ENCODE data around the gene SLC22A13.
"Not testable (repeated sequence)": the region's sequence is repeated elsewhere in the genome, so short reads cannot be mapped to it uniquely, and the experiment has no call there.

The SLC22A13 gene

DNA sequence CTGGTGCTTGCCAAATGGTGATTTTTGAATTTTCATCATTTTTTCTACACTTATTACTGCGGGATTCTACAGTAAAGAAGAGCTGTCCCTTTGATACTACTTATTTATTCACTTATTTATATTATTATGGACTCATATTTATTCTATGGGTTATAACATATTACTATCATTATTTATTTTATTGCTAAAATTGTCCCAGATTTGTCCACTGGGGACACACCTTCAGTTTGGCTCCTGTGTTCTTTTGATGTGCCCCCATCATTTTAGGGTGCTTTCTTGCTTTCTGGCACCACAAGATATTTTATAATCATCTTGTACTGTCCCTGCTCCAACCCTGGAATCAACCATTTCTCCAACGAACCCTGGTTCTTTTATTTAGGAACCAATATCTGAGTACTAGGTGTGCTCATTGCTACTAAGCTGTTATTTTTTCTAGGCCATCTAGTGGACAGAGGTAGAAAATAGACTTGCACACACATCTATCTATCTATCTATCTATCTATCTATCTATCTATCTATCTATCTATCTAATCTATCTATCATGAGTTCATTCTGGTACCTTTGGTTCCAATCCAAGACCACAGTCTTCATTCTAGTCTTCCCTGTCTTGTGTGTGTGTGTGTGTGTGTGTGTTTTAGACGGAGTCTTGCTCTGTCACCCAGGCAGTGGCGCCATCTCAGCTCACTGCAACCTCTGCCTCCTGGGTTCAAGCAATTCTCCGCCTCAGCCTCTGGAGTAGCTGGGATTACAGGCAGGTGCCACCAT lies 32.5 kb downstream of the SLC22A13 start:
- no peak for DNase-seq (ENCODE audit: low read depth, low spot score)

GRCh38 chr3:38306941-38307340 lies 41.3 kb downstream of the SLC22A13 start:
- DNase-seq (ENCODE audit: low read depth, low spot score), result no peak

DNA sequence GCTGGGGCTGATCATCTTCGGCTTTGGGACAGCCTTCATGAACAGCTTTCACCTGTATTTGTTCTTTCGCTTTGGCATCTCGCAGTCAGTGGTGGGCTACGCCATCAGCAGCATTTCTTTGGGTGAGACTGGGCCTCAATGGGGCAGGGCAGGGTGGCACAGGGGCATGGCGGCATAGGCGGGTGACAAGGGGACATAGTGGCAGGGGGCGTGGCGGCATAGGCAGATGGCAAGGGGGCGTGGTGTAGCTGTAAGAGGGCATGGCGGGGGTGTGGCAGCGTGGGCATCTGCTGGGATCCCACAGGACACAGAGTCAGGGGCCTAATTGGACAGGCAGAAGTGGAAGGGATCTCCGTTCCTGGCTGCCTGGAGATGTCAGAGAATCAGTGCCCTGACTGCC lies 42.0 kb downstream of the SLC22A13 start:
- DNase-seq (ENCODE audit: low read depth, low spot score), result no peak

DNA sequence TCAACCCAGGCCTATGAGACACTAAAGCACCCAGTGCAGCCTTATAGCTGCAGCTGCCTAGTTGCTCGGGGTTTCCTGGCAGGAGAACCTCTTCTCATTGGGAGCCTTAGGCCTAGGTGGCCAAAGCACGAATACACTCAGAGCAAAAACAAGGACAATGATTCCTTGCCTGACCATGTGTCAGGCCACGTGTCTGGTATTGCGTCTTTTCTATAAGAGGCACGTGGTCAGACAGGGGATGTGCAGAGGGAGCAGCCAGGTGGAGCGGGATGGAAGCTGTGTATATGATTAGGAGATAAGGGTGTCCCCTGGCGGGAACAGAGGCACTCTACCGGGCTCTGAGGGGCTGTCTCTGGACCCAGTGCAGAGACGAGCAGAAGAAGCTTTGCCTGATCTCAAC lies 42.8 kb downstream of the SLC22A13 start:
- DNase-seq (ENCODE audit: low read depth, low spot score), result no peak

- no peak for DNase-seq (ENCODE audit: low read depth, low spot score)
Observed at GRCh38 chr3:38311476-38311875, 45.9 kb downstream of the SLC22A13 start.

- DNase-seq (ENCODE audit: low read depth, low spot score), result no peak
Observed at GRCh38 chr3:38311941-38312340, 46.3 kb downstream of the SLC22A13 start.

- no peak for DNase-seq (ENCODE audit: low read depth, low spot score)
Observed at GRCh38 chr3:38312356-38312755, 46.7 kb downstream of the SLC22A13 start.

GRCh38 chr3:38313263-38313662 lies 47.7 kb downstream of the SLC22A13 start:
- DNase-seq (ENCODE audit: low read depth, low spot score), result no peak

DNA sequence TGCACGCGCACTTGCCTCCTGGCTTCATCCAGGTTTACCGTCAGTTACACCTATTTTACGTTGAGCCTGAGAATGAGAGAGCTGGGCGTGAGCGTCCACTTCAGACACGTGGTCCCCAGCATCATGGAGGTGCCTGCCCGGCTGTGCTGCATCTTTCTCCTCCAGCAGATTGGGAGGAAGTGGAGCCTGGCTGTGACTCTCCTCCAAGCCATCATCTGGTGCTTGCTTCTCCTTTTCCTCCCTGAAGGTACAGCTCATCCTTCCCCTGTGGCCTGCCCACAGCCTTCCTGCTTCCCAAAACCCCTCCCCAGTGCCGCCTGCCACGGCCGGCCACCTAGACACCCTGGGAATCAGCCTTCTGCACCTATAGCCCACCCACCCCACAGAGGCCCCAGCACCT lies 48.1 kb downstream of the SLC22A13 start:
- no peak for DNase-seq (ENCODE audit: low read depth, low spot score)

- DNase-seq (ENCODE audit: low read depth, low spot score), result no peak
Observed at GRCh38 chr3:38314112-38314763, 48.6 kb downstream of the SLC22A13 start.

DNA sequence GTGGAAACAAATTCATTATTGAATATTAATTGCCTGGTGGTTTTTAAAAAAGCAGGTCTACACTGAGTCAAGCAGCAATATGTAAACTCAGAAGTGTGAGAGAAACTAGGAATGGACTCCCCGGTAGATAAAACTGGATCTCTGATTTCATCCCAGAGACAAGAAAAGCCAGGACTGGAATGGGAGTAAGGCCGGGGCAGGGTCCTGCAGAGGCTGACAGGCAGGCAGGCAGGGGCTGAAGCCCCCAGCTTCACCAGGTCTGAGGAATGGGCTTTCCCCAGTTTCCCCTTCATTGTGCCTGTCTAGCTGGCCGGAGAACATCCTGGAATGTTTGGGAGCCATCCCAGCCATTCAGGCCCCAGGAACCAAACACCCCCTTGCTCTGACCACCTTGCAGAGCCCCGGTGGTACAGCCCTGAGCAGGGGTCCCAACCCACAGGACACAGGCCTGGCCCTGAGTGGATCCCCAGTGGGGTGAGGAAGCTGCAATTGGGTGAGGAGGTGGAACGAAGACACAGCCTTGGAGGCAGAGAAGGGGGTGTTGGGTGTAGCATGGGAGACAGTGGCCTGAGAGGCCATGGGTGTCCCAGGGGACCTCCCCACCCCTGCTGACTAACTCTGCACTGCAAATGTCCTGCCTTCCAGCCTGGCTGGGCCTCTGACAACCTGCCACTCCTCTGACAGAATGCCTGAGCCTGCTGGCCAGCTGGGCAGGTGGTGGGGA lies 49.3 kb downstream of the SLC22A13 start:
- no peak for DNase-seq (ENCODE audit: low read depth, low spot score)

GRCh38 chr3:38315488-38316230 lies 50.0 kb downstream of the SLC22A13 start:
- no peak for DNase-seq (ENCODE audit: low read depth, low spot score)

- DNase-seq (ENCODE audit: low read depth, low spot score), result no peak
Observed at GRCh38 chr3:38316356-38317191, 51.0 kb downstream of the SLC22A13 start.

GRCh38 chr3:38317192-38317759 lies 51.7 kb downstream of the SLC22A13 start:
- no peak for DNase-seq (ENCODE audit: low read depth, low spot score)

- no peak for DNase-seq (ENCODE audit: low read depth, low spot score)
Observed at GRCh38 chr3:38318766-38319671, 53.4 kb downstream of the SLC22A13 start.

DNA sequence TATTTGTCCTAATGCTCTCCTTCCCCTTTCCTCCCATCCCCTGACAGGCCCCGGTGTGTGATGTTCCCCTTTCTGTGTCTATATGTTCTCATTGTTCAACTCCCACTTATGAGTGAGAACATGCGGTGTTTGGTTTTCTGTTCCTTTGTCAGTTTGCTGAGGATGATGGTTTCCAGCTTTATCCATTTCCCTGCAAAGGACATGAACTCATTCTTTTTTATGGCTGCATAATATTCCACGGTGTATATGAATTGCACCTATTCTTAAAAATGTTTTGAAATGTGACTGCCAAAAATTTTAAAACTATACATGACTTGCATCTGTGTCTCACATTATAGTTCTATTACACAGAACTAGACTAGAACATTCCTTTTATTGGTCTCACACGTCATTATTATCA lies 55.0 kb downstream of the SLC22A13 start:
- DNase-seq (ENCODE audit: low read depth, low spot score), result not testable (repeated sequence)

GRCh38 chr3:38323060-38323459 lies 57.4 kb downstream of the SLC22A13 start:
- no peak for DNase-seq (ENCODE audit: low read depth, low spot score)

- no peak for DNase-seq (ENCODE audit: low read depth, low spot score)
Observed at GRCh38 chr3:38325256-38325655, 59.6 kb downstream of the SLC22A13 start.

GRCh38 chr3:38327335-38328009 lies 61.9 kb downstream of the SLC22A13 start:
- no peak for DNase-seq (ENCODE audit: low read depth, low spot score)
